C4-2B (cell line): Measurements from ENCODE around the gene COG5.

Experiments
- CTCF ChIP-seq: fragments of 450-650 bp; conservative IDR thresholded peaks from 2 replicates; pipeline ENCODE4 v1.5.1; 2017; ENCODE audit warnings: mild to moderate bottlenecking
- ZFX ChIP-seq: fragments of 450-650 bp; IDR thresholded peaks from 2 replicates; pipeline ENCODE4 v1.6.1; 2017

- no peak for TF ChIP-seq CTCF
- no peak for TF ChIP-seq ZFX
Measured at GRCh38 chr7:107482571-107482970, 81.1 kb downstream of the COG5 start.
